Esophagus muscularis mucosa (tissue), 4 donors: ENCODE measurements around the gene XPNPEP2.
A peak's percentile ranks its signal among the peaks of the same experiment; 100 is the strongest.

ENCODE experiments used
- CTCF ChIP-seq, 3 experiments: fragments of 200-600 bp in 2 of 3; fragments of 450-650 bp in 1 of 3; sonication (generic) in 2 of 3; IDR thresholded peaks; one replicate each; pipeline ENCODE4 v1.5.1; 2017 to 2019; ENCODE audit warnings: antibody characterized with exemption in 3 of 3, mild to moderate bottlenecking in 2 of 3, moderate library complexity in 1 of 3
- EP300 ChIP-seq: sonication (generic); formaldehyde crosslinking; IDR thresholded peaks from one replicate; pipeline ENCODE4 v1.6.1; 2017; ENCODE audit warnings: antibody characterized with exemption
- POLR2A ChIP-seq: fragments of 450-650 bp; IDR thresholded peaks from one replicate; pipeline ENCODE4 v1.6.1; 2017; ENCODE audit warnings: antibody characterized with exemption, moderate library complexity, mild to moderate bottlenecking, low read depth
- POLR2AphosphoS5 ChIP-seq, 2 donors: sonication (generic); formaldehyde crosslinking; IDR thresholded peaks; one replicate each; pipeline ENCODE4 v1.6.1; 2017; ENCODE audit warnings: antibody characterized with exemption in 2 of 2

GRCh38 chrX:129777218-129778030, 38.6 kb downstream of the XPNPEP2 start:
- TF ChIP-seq CTCF (IDR thresholded peaks at IDR 0.05): no peak
- TF ChIP-seq POLR2AphosphoS5 (IDR thresholded peaks at IDR 0.05): peak in 1 of 2 donors; percentile 15
- TF ChIP-seq POLR2A: no peak
- TF ChIP-seq EP300: no peak
